Tongue (tissue), 2 donors: Measurements from ENCODE around the gene BRD7. TPM values are rescaled to one million over a fixed set of nuclear protein-coding genes. Genes with fewer than 3 reads are reported as not detected.

Experiments used
- DNase-seq: peaks from one replicate; pipeline ENCODE4 v3.0.0-alpha.2; 2015
- total RNA-seq: library from RNA; depleted of rRNA; stranded (reverse); fragments of >200 nt; gene quantifications from one replicate; pipeline ENCODE4 v1.2.3, GENCODE V29; 2014

BRD7 gene
- 44.2 TPM for total RNA-seq

DNA sequence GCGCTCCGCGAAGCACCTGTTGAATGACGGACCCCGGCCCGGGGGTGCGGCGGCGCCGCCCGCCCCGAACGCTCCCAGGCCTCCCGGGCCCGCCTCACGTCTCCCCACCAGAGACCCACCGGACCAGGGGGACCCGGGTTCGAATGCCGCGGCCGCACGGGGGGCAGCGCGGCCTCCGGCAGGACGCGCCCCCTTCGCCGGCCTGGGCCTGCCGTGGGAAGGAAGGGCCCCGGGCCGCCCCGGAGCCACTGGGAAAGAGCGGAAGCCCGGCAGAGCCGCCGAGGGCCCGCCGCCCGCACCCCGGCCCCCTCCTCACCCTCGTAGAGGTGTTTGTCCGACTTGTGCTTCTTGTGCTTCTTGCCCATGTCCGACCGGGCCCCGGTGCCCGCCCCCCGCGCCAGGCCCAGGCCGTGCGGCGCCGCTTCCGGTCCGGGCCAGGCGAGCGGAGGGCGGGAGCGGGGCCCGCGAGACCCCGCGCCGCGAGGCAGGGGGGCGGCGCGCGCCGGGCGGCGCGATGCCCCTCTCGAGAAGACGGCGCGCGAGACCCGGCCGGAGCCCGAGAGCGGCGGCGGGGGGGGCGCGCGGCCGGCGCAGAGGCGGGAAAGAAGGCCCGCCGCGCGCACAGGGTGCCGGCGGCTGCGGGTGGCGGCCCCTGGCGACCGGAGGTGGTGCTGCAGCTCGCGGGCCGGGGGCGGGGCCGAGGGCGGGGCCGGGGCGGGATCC is at the start of gene BRD7:
TSS of gene BRD7 (minus strand) at position 579 of the 723 bp plus-strand sequence. CDS start at position 365, 214 bp downstream.
- DNase-seq, result peak; percentile 84

DNA sequence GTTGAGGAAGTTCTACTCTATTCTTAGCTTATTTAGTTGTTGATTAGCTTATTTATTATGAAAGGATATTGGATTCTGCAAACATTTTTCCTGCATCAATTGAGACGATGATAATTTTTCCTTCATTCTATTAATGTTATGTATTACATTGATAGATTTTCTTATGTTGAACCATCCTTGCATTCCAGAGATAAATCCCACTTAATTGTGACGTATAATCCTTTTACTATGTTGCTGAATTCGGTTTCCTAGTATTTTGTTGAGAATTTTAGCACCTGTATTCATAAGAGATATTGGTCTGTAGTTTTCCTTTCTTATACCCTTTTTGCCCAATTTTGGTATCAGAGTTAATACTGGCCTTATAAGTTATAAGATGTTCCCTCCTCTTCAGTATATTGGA is 47.6 kb upstream of the BRD7 start:
- no peak for DNase-seq

DNA sequence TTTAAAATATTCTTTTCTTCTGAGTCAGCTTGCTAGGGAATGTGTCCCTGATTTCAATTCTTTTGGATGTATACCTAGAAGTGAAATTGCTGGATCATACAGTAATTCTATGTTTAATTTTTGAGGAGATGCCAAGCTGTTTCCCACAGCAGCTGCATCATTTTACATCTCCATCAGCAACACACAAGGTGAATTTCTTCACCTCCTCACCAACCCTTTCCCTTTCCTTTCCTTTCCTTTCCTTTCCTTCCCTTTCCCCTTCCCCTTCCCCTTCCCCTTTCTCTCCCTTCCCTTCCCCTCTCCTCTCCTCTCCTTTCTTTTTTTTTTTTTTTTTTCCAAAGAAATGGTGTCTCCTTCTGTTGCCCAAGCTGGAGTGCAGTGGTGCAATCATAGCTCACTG is 45.4 kb upstream of the BRD7 start:
- DNase-seq, result no peak

DNA sequence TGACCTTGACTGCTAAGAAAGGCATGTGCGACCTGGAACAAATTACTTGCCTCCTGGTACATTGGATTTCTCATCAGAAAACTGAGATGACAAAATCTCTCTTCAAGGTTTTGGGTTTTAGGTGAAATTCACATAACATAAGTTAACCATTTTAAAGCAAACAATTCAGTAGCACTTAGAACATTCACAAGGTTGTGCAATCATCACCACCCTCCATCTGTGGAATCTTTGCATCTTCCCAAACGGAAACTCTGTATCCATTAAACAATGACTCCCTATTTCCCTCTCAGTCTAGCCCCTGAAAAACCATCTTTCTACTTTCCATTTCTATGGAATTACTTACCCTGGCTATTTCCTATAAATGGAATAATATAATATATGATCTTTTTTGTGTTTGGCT is 42.2 kb upstream of the BRD7 start:
- no peak for DNase-seq

DNA sequence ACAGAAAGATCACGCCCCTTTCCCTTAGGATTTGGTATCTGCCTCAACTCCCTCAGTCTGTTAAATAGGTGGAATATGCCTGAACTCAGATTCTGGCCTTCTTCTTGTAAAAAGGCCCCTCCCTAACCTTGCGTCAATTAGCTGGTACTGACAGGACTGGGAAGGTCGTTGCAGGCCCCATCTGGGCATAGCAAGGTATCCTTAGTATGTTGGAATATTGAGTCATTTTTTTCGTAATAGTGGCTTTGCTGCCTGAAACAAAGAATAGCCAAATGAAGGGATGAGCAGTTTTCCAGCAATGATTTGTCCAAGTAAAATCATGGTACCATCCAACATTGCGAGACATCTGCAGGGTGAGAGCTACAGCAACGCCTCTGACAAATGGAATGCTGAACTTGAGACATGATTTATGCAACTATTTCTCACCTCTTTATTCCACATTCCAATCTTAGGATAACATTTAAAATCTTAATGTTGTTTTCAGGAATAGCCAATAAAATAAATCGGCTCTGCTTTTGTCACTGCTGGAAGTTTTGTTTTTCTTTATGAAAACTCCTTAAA is 39.3 kb upstream of the BRD7 start:
- DNase-seq, result no peak

DNA sequence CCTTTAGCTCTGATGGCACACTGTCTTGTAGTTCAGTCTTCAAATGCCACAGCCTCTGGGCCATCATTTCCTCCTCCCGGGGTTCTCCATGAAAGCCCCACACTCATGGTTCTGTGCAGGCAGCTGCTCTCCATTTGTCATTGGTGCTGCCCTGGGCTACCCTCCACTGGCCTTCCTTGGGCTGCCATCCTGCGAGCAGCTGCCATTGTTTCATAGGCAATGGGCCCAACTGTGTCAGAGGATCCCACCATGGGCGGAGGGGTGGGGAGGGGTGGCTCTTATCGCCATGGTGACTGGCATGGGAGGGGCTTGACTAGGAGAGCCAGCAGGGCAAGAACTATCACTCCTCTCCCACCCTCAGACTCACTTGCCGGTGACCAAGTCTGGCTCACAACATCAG is 38.6 kb upstream of the BRD7 start:
- DNase-seq, result peak; percentile 21

DNA sequence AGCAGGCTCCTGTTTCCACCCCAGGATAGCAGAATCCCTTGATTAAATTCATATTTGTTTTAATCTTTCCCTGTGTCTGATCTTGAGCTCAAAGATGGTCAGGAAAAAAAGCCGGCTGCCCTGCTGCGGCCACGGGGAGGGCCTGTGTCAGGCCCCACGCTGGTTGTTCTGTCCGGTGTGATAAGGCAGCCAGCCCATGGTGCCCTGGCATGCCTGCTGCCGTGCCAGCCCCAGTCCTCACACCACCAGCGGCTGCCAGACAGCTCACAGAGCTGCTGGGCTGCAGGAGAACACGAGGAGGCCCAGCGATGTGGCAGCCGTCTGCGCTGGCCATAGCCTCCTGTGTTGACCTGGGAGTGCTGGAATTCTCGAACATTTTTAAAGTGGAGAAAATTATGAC is 34.7 kb upstream of the BRD7 start:
- no peak for DNase-seq

DNA sequence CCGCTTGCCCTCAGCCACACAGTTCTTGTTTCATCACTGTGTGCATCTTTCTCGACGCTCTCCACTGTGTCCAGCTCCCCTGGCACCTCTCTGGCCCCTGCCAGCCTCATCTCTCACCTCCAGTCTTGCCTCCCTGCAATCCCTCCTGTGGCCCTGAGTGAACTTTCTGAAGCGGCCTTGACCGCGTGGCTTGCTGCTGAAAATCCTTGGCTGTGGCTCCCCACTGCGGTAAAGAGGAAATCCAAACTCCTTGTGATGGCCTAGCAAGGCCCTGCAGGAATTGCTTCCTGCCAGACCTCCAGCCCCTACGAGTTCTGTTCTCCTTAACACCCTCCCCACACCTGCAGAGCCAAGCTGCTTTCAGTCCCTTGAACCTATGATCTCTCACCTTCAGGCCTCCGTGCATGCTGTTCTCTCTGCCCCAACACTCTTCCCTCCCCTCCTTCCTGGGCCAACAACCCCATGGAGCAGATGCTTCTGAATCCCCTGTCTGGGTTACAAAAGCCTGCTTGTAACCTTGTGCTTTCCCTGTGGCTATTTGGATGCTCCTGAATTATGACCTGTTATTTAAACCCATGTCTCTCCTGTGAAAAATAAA is 33.6 kb upstream of the BRD7 start:
- no peak for DNase-seq

DNA sequence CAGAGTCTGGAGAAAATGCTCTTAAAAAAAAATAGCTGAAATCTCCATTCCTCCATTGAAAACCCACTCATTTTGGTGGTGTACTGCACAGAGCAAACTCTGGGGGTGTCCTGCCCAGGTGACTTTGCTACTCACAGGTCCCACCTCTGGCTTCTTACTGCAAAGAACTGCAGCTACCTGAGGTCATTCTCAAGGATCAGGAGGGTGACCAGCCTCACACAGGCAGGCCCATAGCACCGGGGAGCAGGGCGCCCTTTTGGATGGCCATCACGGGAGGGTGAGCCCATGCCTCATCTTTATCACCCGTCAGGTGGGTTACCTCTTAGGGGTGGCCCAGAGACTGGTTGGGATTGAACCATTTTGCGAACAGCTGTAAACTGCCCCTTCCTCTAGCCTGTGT is 32.6 kb upstream of the BRD7 start:
- DNase-seq, result no peak

DNA sequence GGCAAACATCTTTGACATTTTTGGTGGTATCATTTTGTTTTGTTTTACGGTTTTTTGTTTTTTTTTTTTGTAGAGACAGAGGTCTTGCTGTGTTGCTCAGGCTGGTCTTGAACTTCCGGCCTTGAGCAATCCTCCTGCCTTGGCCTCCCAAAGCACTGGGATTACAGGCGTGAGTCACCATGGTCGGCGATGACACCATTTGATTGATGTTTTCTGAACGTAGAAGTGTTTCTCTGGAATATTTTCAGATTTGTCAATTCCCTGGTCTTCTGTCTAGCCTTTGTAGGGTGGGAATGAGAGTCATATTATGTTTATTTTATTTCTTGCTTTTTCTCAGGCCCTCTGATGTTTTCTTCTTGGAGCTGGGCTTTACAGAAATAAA is 32.2 kb upstream of the BRD7 start:
- DNase-seq, result no peak

DNA sequence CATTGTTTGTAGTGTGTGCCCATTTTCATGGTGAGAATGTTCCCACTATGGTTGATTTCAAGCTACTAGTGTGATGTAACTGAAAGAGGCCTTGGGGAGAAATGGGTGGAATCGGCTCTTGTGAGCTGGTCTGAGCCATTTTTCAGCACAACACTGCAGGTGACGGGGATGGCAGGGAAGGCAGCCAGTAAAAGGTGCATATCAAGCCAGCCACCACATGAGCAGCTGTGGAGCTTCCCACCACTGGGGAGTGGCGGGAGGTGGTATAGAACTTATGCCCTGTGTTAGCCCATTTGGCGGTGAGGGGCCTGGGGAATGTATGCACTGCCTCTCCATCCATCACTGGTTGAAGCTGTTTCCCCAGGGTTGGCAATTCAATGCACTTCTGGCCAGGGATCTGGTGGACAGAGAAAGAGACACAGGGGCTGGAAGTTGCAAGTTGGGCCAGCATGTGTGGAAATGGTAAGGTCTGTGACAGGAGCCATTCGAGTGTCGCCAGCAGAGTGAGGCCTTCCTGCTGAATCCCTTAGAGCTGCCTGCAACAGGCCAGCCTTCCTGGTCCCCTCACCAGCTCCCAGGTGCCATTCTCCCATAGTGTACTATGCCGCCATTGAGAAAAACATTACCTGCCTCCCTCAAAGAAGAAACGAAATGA is 31.7 kb upstream of the BRD7 start:
- DNase-seq, result no peak

DNA sequence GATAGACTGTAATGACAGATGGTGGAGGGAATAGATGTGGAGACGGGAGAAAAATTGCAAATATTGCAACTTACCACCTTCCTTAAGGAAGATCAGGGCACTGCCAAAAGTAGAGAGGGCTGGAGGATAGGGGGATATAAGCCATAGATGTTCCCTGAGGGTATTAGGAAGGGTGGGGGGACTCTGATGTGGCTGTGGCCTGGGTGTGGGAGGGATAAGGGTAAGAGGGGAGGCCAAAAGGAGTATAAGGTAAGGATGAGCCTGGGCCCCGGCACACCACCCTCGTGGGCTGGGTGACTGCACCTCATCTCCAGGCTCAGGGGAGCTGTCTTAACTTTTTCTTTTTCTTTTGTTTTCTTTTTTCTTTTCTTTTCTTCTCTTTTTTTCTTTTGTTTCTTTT is 30.6 kb upstream of the BRD7 start:
- DNase-seq, result no peak

DNA sequence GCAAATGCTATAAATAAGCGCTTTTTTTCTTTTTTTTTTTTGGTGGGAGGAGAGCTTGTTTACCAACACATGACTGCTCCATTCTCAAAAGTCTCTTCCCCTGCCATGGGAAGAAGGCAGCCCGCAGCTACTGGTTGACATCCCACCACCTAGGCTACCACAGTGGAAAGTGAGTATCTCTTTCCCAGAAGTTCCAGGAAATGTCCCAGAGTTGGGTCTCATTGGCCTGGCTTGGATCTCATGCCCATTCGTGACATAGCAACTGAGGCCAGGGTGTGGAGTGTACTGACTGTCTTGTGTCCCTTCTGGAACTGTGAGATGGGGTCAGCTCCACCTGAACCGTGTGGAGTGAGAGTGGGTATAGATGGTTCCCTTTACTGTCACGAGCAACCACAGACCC is 29.5 kb upstream of the BRD7 start:
- no peak for DNase-seq

DNA sequence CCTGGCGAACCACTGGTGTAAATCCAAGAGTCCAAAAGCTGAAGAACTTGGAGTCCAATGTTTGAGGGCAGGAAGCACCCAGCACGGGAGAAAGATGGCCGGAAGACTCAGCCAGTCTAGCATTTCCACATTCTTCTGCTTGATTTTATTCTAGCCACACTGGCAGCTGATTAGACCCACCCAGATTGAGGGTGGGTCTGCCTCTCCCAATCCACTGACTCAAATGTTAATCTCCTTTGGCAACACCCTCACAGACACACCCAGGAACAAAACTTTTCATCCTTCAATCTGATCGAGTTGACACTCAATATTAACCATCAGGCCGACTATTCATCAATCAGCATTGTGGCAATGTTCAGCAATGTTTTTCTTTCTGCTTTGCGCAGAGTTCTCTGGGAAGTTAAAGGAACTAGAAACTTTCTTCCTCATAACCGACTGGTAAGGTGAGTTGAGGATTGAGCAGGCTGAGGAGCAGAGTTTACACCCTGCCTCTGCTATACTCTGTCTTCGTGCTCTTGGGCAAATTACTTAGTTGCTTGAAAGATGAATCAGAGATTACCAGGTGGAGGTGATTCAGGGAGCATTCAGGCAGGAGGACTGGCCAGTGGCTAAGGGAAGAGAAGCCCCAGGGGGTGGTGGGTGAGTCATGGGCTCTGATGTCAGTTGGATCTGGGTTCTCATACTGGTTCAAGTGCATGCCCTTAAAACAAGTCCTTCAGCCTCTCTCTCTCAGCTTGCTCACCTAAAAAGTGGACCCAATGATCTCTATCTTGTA is 28.2 kb upstream of the BRD7 start:
- no peak for DNase-seq

DNA sequence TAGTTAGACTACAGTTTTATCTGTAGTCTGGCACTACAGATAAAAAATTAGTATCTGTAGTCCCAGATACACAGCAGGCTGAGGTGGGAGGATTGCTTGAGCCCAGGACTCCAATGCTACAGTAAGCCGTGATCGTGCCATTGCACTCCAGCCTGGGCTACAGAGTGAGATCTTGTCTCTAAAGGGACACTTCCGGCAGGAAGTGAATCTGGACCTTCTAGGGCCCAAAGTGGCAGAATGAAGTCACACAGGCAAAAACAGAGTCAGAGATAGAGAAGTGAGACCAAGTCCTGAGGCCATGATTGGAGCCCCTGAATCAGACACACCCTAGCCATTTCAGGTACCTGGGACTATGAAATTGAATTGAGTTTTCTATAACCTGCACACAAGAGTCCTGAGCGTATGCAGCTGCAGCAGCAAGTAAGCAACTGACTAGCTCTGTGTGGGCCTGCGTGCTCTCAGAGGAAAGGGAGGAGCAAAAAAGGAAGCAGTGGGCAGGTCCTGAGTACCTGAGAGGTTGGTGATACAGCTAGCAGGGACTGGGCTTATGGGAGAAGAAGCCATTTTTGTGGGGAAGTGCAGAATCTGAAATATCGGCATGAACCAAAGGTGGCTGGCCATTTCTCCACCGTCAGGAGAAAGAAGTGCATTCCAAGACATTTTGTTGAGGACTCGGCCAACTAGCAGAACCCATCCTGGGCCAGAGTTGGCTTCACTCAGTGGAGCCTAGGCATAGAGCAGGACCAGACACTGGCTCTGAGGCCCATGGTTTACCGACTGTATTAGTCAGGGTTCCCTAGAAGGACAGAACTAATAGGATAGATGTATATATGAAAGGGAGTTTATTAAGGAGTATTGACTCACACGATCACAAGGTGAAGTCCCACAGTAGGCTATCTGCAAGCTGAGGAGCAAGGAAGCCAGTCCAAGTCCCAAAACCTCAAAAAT is 27.2 kb upstream of the BRD7 start:
- DNase-seq, result no peak

DNA sequence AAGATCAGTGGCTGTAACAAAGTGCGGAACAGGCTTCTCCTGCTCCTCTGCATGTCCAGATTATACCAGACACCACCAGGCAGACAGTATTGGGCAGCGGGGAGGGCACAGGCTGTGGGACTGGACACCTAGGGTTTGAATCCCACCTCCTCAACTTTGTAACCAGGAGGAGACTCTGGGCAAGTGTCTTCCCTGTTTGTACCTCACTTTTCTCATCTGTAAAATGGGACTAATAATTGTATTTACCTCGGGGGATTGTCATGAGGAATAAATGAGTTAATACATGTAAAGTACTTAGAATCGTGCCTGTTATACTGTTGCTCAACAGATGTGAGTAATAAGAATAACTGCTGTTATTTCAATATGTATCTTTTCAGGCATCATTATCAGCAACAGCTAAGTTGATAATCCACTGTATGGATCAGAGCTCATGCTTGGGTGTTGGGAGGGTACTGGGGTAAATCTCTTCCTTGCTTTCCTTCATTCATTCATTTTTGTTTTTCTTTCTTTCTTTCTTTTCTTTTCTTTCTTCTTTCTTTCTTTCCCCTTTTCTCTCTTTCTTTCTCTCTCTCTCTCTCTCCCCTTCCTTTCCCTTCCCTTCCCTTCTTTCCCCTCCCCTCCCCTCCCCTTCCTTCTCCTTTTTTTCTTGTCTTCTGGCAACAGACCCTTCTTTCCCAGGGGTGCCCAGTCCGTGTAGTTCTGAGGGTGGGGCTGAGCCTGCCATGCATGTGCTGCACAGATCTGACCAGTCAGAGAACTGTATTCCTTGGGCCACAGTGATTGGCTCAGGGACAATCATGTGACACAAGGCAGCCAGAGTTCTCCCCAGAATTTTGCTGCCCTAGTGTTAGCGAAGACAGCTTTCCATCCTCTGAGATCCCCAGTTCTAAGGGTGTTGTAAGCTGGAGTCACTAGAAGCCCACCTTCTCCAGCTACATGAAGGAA is 25.3 kb upstream of the BRD7 start:
- DNase-seq, result no peak

DNA sequence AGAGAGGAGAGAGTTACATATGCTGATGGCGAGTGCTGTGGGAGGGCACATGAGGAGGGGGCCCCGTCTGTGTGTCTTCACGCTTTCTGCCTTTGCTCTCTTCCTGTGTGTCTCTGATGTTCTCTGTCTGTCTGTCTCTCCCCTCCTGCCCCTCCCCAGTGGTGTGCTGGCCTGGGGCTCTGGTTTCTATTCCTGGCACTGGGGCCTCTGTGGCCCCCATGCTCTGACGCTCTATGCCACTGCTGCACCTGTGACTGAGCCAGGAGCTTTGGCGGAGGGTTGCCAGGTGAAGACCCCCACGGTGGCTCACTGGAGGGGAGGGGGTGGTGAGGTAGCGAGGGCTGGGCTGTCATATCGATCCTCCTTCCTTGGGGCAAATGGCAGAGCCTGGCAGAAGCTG is 24.6 kb upstream of the BRD7 start:
- DNase-seq, result no peak

DNA sequence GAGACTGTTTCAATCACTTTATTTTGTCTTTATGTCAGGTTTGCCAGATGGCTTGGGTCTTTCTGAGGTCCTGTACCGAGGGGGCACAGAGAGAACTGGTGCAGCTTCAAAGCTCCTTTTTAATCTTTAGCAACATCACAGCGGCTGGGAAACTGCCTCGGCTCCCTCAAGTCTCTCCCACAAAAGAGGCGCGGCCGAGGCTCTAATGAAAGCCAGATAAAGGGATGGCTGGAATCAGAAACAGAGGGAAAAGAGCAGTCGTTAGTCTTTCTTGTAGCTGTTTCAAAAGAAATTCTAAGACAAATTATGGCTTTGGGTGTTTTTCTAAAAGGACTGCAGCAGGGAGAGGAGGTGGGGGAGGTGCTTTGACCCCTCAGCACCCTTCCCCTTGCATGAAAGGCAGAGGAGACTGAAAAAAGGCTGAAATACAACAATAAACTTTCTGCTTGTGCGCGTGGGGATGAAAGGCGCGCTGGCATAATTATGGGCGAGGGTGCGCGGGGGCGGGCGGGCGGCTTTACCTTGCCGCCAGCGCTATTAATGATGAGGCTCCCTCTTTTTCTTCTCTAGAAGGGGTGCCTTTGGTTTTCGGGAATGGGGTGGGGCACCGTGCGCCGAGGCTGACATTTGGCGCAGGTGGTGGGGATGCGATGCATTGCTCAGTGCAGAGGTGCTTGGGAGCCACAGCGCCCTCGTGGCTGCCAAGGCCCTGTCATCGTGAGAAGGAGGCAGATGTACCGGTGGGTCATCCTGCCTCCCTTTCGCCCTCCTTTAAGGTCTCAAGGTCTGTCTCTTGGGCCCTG is 22.3 kb upstream of the BRD7 start:
- DNase-seq, result no peak

DNA sequence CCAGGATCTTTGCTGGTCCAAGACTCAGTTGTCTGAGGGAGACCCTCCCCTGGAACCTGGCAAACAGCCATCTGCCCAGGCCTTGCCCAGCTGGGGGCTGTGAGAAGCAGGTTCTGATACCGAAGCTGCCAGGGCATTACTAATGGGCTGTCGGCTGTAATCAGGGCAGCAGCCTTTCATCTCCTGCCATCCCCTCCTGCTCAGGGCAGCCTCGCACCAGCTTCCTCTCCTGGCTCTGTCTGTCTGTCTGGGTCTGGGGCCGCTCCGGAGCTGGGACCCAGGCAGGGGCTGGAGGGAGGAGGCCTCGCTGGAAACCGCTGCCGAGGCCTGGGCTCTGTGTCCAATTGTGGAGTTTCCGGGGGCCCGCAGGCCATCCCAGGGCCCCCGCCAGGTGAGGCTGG is 21.6 kb upstream of the BRD7 start:
- DNase-seq, result no peak

DNA sequence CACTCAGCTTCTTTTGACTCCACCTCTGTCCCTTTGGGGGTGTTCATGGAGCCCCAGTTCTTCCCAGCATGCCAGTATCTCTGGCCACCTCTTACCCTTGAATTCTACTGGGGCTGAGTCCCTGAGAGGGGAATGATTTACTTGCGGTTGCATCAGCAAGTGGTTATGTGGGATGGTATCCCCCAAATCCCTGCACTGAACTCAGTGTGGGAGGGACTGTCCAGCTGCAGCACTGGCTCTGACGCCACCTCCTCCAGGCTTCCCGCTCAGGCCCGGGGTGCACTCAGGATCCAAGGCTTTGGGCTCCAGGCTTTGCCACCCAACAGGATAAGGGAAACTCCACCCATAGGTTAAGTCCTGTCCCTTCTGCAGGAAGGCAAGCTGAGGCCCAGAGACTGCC is 21.1 kb upstream of the BRD7 start:
- no peak for DNase-seq
